GM12873 (cell line): ENCODE results near the gene RCOR2.
A peak's percentile ranks its signal among the peaks of the same experiment; 100 is the strongest.

Experiments
- CTCF ChIP-seq: IDR thresholded peaks from 2 replicates; pipeline ENCODE4 v1.5.1; 2012; ENCODE audit warnings: low read depth, mild to moderate bottlenecking, moderate library complexity, low read length, control low read depth; ENCODE audit not compliant: insufficient read depth; ENCODE audit errors: missing control alignments

RCOR2 gene

GRCh38 chr11:63944987-63945386 is 28.0 kb upstream of the RCOR2 start:
- TF ChIP-seq CTCF, result no peak

- no peak for TF ChIP-seq CTCF
Observed at GRCh38 chr11:63942803-63943202, 25.8 kb upstream of the RCOR2 start.

GRCh38 chr11:63941901-63942300 is 24.9 kb upstream of the RCOR2 start:
- no peak for TF ChIP-seq CTCF

GRCh38 chr11:63940786-63941185 is 23.8 kb upstream of the RCOR2 start:
- TF ChIP-seq CTCF, result no peak

GRCh38 chr11:63939397-63939891 is 22.5 kb upstream of the RCOR2 start:
- TF ChIP-seq CTCF, result no peak

GRCh38 chr11:63938479-63939396 is 21.8 kb upstream of the RCOR2 start, which contains the start of gene NAA40:
Gene NAA40, plus strand, starts transcription at chr11:63939002. Its CDS starts 95 bp downstream, at chr11:63939097.
- TF ChIP-seq CTCF, result peak; percentile 4

GRCh38 chr11:63937713-63938478 is 20.9 kb upstream of the RCOR2 start:
- peak; percentile 7 for TF ChIP-seq CTCF
